ENCODE data around the gene GALNT10.

GALNT10 gene

GRCh38 chr5:154273963-154274827 is 83.7 kb downstream of the GALNT10 start:
- no peak for DNase-seq
- no peak overlapping the region for H3K27ac ChIP-seq (ENCODE audit: insufficient read depth, low read length, poor library complexity, severe bottlenecking)
- no peaks in the 10 kb centered on the region for H3K27me3 ChIP-seq (replicated peaks; ENCODE audit: control insufficient read depth, insufficient read depth, low read length, poor library complexity, severe bottlenecking)
- no peaks in the 10 kb centered on the region for H3K36me3 ChIP-seq (ENCODE audit: control insufficient read depth, insufficient read depth, low read length)
- peaks cover 14% of the 10 kb centered on the region for H3K4me1 ChIP-seq (ENCODE audit: control insufficient read depth, insufficient read depth, low read length, poor library complexity, severe bottlenecking)
- H3K9me3 ChIP-seq (ENCODE audit: control insufficient read depth, low read length) = no peaks in the 10 kb centered on the region
- no peak overlapping the region for H3K4me3 ChIP-seq (ENCODE audit: insufficient read depth, low read depth, low read length, poor library complexity, severe bottlenecking)

- peaks cover 14% of the 10 kb centered on the region for H3K4me1 ChIP-seq (ENCODE audit: control insufficient read depth, insufficient read depth, low read length, poor library complexity, severe bottlenecking)
- no peak overlapping the region for H3K27ac ChIP-seq (ENCODE audit: insufficient read depth, low read length, poor library complexity, severe bottlenecking)
- no peak overlapping the region for H3K4me3 ChIP-seq (ENCODE audit: insufficient read depth, low read depth, low read length, poor library complexity, severe bottlenecking)
- no peaks in the 10 kb centered on the region for H3K27me3 ChIP-seq (replicated peaks; ENCODE audit: control insufficient read depth, insufficient read depth, low read length, poor library complexity, severe bottlenecking)
- no peaks in the 10 kb centered on the region for H3K36me3 ChIP-seq (ENCODE audit: control insufficient read depth, insufficient read depth, low read length)
- no peak for DNase-seq
- no peaks in the 10 kb centered on the region for H3K9me3 ChIP-seq (ENCODE audit: control insufficient read depth, low read length)
These were observed 84.3 kb downstream of the GALNT10 start for GRCh38 chr5:154274828-154275185.

DNA sequence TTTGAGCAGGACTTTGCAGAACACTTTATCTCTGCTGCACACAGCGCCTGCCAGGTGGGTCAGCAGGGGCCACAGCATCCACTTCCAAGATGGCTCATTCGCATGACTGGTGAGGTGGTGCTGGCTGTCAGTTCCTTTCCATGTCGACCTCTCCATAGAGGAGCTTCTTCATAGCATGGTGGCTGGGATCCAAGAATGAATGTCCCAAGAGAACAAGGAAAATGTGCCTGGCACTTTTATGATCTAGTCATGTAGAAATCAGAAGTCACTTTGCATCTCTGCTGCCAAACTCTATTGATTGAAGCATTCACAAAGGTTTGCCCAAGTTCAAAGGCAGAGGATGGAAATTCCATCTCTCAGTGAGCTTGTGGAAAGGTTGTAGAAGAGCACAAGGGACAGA is 85.0 kb downstream of the GALNT10 start:
- H3K4me1 ChIP-seq (ENCODE audit: control insufficient read depth, insufficient read depth, low read length, poor library complexity, severe bottlenecking) = peaks cover 14% of the 10 kb centered on the region
- no peaks in the 10 kb centered on the region for H3K36me3 ChIP-seq (ENCODE audit: control insufficient read depth, insufficient read depth, low read length)
- no peak for DNase-seq
- H3K9me3 ChIP-seq (ENCODE audit: control insufficient read depth, low read length) = no peaks in the 10 kb centered on the region
- H3K27me3 ChIP-seq (replicated peaks; ENCODE audit: control insufficient read depth, insufficient read depth, low read length, poor library complexity, severe bottlenecking) = no peaks in the 10 kb centered on the region
- no peak overlapping the region for H3K27ac ChIP-seq (ENCODE audit: insufficient read depth, low read length, poor library complexity, severe bottlenecking)
- H3K4me3 ChIP-seq (ENCODE audit: insufficient read depth, low read depth, low read length, poor library complexity, severe bottlenecking) = no peak overlapping the region

DNA sequence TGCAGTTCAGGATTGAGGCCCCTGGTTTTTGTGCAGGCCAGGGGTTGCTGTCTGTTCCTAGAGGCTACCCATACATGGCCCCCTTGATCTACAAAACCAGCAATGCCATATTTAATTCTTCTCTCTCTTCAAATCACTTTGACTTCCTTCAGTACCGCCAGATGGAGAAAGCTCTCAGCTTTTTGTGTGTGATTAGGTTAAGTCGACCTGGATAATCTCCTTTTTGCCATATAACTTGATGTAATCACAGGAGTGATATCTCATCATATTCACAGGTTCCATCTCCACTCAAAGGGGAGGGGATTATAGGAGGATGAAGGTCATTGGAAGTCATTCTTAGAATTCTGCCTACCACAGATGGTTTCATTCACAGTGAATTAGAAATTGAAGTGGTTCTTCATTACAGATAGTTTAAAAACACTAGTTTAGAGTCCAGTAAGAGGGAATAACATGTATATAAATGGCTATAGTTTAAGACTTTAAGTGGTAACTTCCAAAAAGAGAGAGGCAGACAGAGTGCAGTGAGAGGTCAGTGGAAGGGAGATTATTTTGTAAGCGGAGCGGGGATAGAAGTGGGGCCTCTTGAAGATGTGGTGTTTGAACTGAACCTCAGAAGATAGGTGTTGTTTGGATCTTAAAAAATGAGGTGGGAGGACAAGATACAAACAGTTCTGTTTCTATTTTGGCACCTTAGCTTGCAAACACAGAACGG is 85.9 kb downstream of the GALNT10 start:
- Histone ChIP-seq H3K4me3 (ENCODE audit: insufficient read depth, low read depth, low read length, poor library complexity, severe bottlenecking) (no peak overlapping the region), H3K4me1 (ENCODE audit: control insufficient read depth, insufficient read depth, low read length, poor library complexity, severe bottlenecking) (peaks cover 14% of the 10 kb centered on the region), H3K27ac (ENCODE audit: insufficient read depth, low read length, poor library complexity, severe bottlenecking) (no peak overlapping the region), H3K9me3 (ENCODE audit: control insufficient read depth, low read length) (no peaks in the 10 kb centered on the region), H3K36me3 (ENCODE audit: control insufficient read depth, insufficient read depth, low read length) (no peaks in the 10 kb centered on the region), H3K27me3 (replicated peaks; ENCODE audit: control insufficient read depth, insufficient read depth, low read length, poor library complexity, severe bottlenecking) (no peaks in the 10 kb centered on the region)
- DNase-seq = no peak

DNA sequence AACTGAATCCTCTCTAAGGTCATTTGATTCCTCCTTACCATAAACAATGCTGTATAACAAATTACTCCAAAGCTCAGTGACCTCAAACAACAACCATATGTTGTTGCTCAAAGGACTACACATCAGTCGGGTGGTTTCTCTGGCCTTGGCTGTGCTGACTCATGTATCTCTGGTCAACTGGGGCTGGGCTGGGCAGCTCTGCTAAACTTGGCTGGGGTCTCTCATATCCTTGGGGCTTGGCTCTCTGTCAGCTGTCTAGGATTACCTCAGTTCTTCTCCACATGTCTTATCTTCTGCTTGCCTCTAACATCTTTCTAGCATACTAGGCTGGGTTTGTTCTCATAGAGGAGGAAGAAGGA is 86.4 kb downstream of the GALNT10 start:
- peaks cover 11% of the 10 kb centered on the region for H3K4me1 ChIP-seq (ENCODE audit: control insufficient read depth, insufficient read depth, low read length, poor library complexity, severe bottlenecking)
- H3K27me3 ChIP-seq (replicated peaks; ENCODE audit: control insufficient read depth, insufficient read depth, low read length, poor library complexity, severe bottlenecking) = no peaks in the 10 kb centered on the region
- no peak overlapping the region for H3K4me3 ChIP-seq (ENCODE audit: insufficient read depth, low read depth, low read length, poor library complexity, severe bottlenecking)
- no peak overlapping the region for H3K27ac ChIP-seq (ENCODE audit: insufficient read depth, low read length, poor library complexity, severe bottlenecking)
- DNase-seq = no peak
- H3K36me3 ChIP-seq (ENCODE audit: control insufficient read depth, insufficient read depth, low read length) = no peaks in the 10 kb centered on the region
- no peaks in the 10 kb centered on the region for H3K9me3 ChIP-seq (ENCODE audit: control insufficient read depth, low read length)

DNA sequence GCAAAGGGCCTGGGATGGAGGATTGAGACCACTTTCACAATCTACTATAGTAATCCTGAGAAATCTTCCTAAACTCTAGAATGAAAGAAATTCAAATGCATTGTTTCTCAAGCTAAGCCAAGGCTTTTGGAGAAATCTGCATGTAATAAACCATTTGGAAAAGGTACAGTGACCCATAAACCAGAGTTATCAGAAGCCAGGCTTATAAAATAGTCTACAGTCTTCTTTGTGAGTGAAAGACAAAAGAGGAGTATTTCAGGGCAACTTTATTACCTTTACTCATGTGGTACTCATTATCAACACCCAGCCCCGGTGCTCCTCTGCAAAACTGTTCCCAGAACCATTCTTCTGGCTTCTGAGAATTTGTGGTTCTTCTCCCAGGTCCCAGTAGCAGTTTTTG is 87.0 kb downstream of the GALNT10 start:
- no peak for DNase-seq
- H3K4me3 ChIP-seq (ENCODE audit: insufficient read depth, low read depth, low read length, poor library complexity, severe bottlenecking) = no peak overlapping the region
- peaks cover 11% of the 10 kb centered on the region for H3K4me1 ChIP-seq (ENCODE audit: control insufficient read depth, insufficient read depth, low read length, poor library complexity, severe bottlenecking)
- H3K27me3 ChIP-seq (replicated peaks; ENCODE audit: control insufficient read depth, insufficient read depth, low read length, poor library complexity, severe bottlenecking) = no peaks in the 10 kb centered on the region
- H3K36me3 ChIP-seq (ENCODE audit: control insufficient read depth, insufficient read depth, low read length) = no peaks in the 10 kb centered on the region
- H3K27ac ChIP-seq (ENCODE audit: insufficient read depth, low read length, poor library complexity, severe bottlenecking) = no peak overlapping the region
- H3K9me3 ChIP-seq (ENCODE audit: control insufficient read depth, low read length) = no peaks in the 10 kb centered on the region

DNA sequence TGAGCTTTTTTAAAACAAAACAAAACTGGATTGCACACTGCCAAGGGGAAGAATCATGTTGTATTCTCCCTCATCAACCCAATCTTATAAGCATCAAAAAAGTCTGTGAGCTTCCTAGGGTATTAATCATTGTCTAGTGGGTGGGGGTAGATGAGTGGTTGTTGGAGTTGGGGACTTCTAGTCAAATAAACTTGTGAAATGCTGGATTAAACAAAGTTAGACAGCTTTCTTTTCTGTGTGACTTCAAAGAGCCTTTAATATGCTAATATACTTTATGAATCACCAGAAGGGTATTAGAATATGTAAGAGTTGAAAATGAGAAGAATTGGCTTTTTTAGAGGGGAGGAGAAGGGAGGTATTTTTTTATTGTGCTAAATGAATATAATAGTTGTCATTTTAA is 87.7 kb downstream of the GALNT10 start:
- Histone ChIP-seq H3K27me3 (replicated peaks; ENCODE audit: control insufficient read depth, insufficient read depth, low read length, poor library complexity, severe bottlenecking) (no peaks in the 10 kb centered on the region), H3K4me1 (ENCODE audit: control insufficient read depth, insufficient read depth, low read length, poor library complexity, severe bottlenecking) (peaks cover 5% of the 10 kb centered on the region), H3K36me3 (ENCODE audit: control insufficient read depth, insufficient read depth, low read length) (no peaks in the 10 kb centered on the region), H3K4me3 (ENCODE audit: insufficient read depth, low read depth, low read length, poor library complexity, severe bottlenecking) (no peak overlapping the region), H3K9me3 (ENCODE audit: control insufficient read depth, low read length) (no peaks in the 10 kb centered on the region), H3K27ac (ENCODE audit: insufficient read depth, low read length, poor library complexity, severe bottlenecking) (no peak overlapping the region)
- no peak for DNase-seq

GRCh38 chr5:154278908-154279307 is 88.4 kb downstream of the GALNT10 start:
- H3K36me3 ChIP-seq (ENCODE audit: control insufficient read depth, insufficient read depth, low read length) = no peaks in the 10 kb centered on the region
- H3K4me3 ChIP-seq (ENCODE audit: insufficient read depth, low read depth, low read length, poor library complexity, severe bottlenecking) = no peak overlapping the region
- H3K4me1 ChIP-seq (ENCODE audit: control insufficient read depth, insufficient read depth, low read length, poor library complexity, severe bottlenecking) = no peaks in the 10 kb centered on the region
- H3K27me3 ChIP-seq (replicated peaks; ENCODE audit: control insufficient read depth, insufficient read depth, low read length, poor library complexity, severe bottlenecking) = no peaks in the 10 kb centered on the region
- no peaks in the 10 kb centered on the region for H3K9me3 ChIP-seq (ENCODE audit: control insufficient read depth, low read length)
- DNase-seq = no peak
- no peak overlapping the region for H3K27ac ChIP-seq (ENCODE audit: insufficient read depth, low read length, poor library complexity, severe bottlenecking)

DNA sequence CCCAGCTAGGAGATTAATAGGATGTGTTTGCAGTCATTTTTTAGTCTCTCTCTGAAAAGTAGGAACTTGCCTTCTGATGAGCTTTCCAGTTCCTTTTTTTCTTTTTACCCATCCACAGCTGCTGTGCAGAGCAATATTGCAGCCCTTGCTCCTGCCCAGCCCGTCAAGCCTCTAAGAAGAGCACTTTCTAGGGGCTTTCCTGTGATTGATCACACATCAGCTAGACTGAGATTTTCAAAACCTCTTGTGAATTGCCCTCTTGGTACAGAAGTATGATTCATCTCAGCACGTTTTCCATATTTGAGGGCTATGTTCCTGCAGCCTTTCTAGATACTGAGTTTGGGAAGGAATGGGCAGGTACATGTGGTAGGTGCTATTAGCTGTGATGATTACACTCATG is 93.9 kb downstream of the GALNT10 start:
- no peak overlapping the region for H3K27ac ChIP-seq (ENCODE audit: insufficient read depth, low read length, poor library complexity, severe bottlenecking)
- no peak overlapping the region for H3K4me3 ChIP-seq (ENCODE audit: insufficient read depth, low read depth, low read length, poor library complexity, severe bottlenecking)
- DNase-seq = no peak
- no peaks in the 10 kb centered on the region for H3K27me3 ChIP-seq (replicated peaks; ENCODE audit: control insufficient read depth, insufficient read depth, low read length, poor library complexity, severe bottlenecking)
- no peaks in the 10 kb centered on the region for H3K4me1 ChIP-seq (ENCODE audit: control insufficient read depth, insufficient read depth, low read length, poor library complexity, severe bottlenecking)
- H3K9me3 ChIP-seq (ENCODE audit: control insufficient read depth, low read length) = no peaks in the 10 kb centered on the region
- no peaks in the 10 kb centered on the region for H3K36me3 ChIP-seq (ENCODE audit: control insufficient read depth, insufficient read depth, low read length)

DNA sequence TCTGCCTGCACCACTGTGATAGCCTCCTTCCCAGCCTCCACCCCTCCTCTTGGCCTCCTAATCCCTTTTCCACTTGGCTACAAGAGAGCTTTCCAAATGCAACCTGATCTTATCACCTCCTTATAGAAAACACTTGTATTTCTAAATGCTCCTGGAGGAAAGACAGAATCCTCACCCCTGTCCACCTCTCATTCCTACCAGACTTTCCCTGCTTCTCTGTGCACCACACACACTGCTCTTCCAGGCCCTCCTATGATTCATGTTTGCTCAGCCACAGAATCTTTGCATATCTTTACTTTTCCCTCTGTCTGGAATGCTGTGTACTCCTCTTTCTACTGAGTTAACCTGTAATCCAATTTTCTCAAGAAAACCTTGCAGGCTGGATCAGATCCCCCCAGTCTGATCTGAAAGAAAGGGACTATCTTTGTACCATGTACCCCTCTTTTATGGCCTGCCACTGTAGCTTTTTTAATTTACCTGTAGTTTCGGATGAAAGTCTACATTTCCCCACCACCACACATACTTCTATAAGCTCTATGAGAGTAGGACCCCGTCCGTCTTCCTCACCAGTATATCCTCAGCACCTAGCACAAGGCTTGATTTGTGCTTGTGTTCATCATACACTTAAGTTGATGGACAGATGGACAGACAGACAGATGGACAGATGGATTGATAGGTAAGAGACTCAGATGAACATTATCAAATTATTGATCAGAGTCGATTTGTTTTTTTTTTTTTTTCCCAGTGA is 95.3 kb downstream of the GALNT10 start:
- H3K36me3 ChIP-seq (ENCODE audit: control insufficient read depth, insufficient read depth, low read length) = no peaks in the 10 kb centered on the region
- no peak for DNase-seq
- no peaks in the 10 kb centered on the region for H3K4me1 ChIP-seq (ENCODE audit: control insufficient read depth, insufficient read depth, low read length, poor library complexity, severe bottlenecking)
- no peak overlapping the region for H3K4me3 ChIP-seq (ENCODE audit: insufficient read depth, low read depth, low read length, poor library complexity, severe bottlenecking)
- no peak overlapping the region for H3K27ac ChIP-seq (ENCODE audit: insufficient read depth, low read length, poor library complexity, severe bottlenecking)
- no peaks in the 10 kb centered on the region for H3K9me3 ChIP-seq (ENCODE audit: control insufficient read depth, low read length)
- no peaks in the 10 kb centered on the region for H3K27me3 ChIP-seq (replicated peaks; ENCODE audit: control insufficient read depth, insufficient read depth, low read length, poor library complexity, severe bottlenecking)

Data from effector memory CD4-positive, alpha-beta T cell (primary cell).